GM20431 (cell line): ENCODE data around the gene RET.

ENCODE experiments used
- in situ Hi-C: fragments of 300-500 bp; cut with MseI, MboI; formaldehyde crosslinking; loops from one replicate; pipeline ENCODE4 v1.15.0; 2020; ENCODE audit warnings: low sequenced_read_pairs; ENCODE audit not compliant: unreplicated experiment

Gene RET

GRCh38 chr10:43099339-43099738 is 22.5 kb downstream of the RET start:
- in situ Hi-C loops: loop anchor here (25.0 kb wide), 1 partner anchor 112 kb away; no protein-coding TSS in a partner anchor

- in situ Hi-C loops: loop anchor here (25.0 kb wide), 2 partner anchors 113 to 238 kb away; no protein-coding TSS in a partner anchor
These were observed 23.1 kb downstream of the RET start for GRCh38 chr10:43099928-43100327.

- in situ Hi-C loops: loop anchor here (25.0 kb wide), 1 partner anchor 238 kb away; no protein-coding TSS in a partner anchor
These were observed 23.5 kb downstream of the RET start for GRCh38 chr10:43100366-43100765.

GRCh38 chr10:43102063-43102828 is 25.4 kb downstream of the RET start:
- in situ Hi-C loops: loop anchor here (25.0 kb wide), 1 partner anchor 240 kb away; no protein-coding TSS in a partner anchor

- in situ Hi-C loops: loop anchor here (25.0 kb wide), 1 partner anchor 243 kb away; no protein-coding TSS in a partner anchor
These were observed 28.5 kb downstream of the RET start for GRCh38 chr10:43105102-43105955.

GRCh38 chr10:43105956-43106229 is 29.0 kb downstream of the RET start:
- in situ Hi-C loops: loop anchor here (25.0 kb wide), 1 partner anchor 244 kb away; no protein-coding TSS in a partner anchor

GRCh38 chr10:43106256-43107091 is 29.6 kb downstream of the RET start:
- in situ Hi-C loops: loop anchor here (25.0 kb wide), 1 partner anchor 244 kb away; no protein-coding TSS in a partner anchor

GRCh38 chr10:43108951-43109350 is 32.1 kb downstream of the RET start:
- in situ Hi-C loops: loop anchor here (25.0 kb wide), 1 partner anchor 247 kb away; no protein-coding TSS in a partner anchor

- in situ Hi-C loops: loop anchor here (25.0 kb wide), 1 partner anchor 247 kb away; no protein-coding TSS in a partner anchor
These were observed 32.9 kb downstream of the RET start for GRCh38 chr10:43109671-43110249.

- in situ Hi-C loops: loop anchor here (25.0 kb wide), 1 partner anchor 248 kb away; no protein-coding TSS in a partner anchor
These were observed 33.6 kb downstream of the RET start for GRCh38 chr10:43110338-43111071.

- in situ Hi-C loops: loop anchor here (25.0 kb wide), 1 partner anchor 249 kb away; no protein-coding TSS in a partner anchor
These were observed 34.2 kb downstream of the RET start for GRCh38 chr10:43111101-43111500.

GRCh38 chr10:43111921-43112607 is 35.2 kb downstream of the RET start:
- in situ Hi-C loops: loop anchor here (25.0 kb wide), 1 partner anchor 250 kb away; no protein-coding TSS in a partner anchor

- in situ Hi-C loops: loop anchor here (25.0 kb wide), 1 partner anchor 250 kb away; no protein-coding TSS in a partner anchor
These were observed 35.7 kb downstream of the RET start for GRCh38 chr10:43112608-43112961.

- in situ Hi-C loops: loop anchor here (25.0 kb wide), 1 partner anchor 251 kb away; no protein-coding TSS in a partner anchor
These were observed 36.6 kb downstream of the RET start for GRCh38 chr10:43113201-43114087.

- in situ Hi-C loops: loop anchor here (25.0 kb wide), 1 partner anchor 252 kb away; no protein-coding TSS in a partner anchor
These were observed 37.3 kb downstream of the RET start for GRCh38 chr10:43114088-43114742.
